Ovary (tissue), 9 donors: ENCODE measurements around the gene KRT82. TPM values are rescaled to one million over a fixed set of nuclear protein-coding genes. Genes with fewer than 3 reads are reported as not detected.

ENCODE experiments used
- DNase-seq, 5 donors: peaks; one replicate each; pipeline ENCODE4 v3.0.0-alpha.2; 2019 to 2020
- H3K27ac ChIP-seq, 2 donors: fragments of 200-600 bp; one replicate each; pipeline versions ENCODE4 v1.5.1 to v1.8.0; 2019 to 2022
- H3K27me3 ChIP-seq: fragments of 200-600 bp; one replicate; pipeline ENCODE4 v1.8.0; 2022
- H3K36me3 ChIP-seq: fragments of 200-600 bp; sonication (generic); one replicate; pipeline ENCODE4 v1.5.1; 2019
- H3K4me1 ChIP-seq: one replicate; pipeline ENCODE4 v1.8.1; 2013; ENCODE audit warnings: mild to moderate bottlenecking, moderate library complexity; ENCODE audit not compliant: insufficient read depth
- H3K4me3 ChIP-seq: fragments of 200-600 bp; sonication (generic); one replicate; pipeline ENCODE4 v1.5.1; 2017
- H3K9me3 ChIP-seq, 2 donors: fragments of 200-600 bp in 1 of 2; sonication (generic) in 1 of 2; one replicate each; pipeline versions ENCODE4 v1.5.1 to v1.8.1; 2013 to 2019; ENCODE audit warnings: mild to moderate bottlenecking in 1 of 2, moderate library complexity in 1 of 2
- EP300 ChIP-seq: sonication (generic); formaldehyde crosslinking; IDR thresholded peaks from one replicate; pipeline ENCODE4 v1.6.1; 2017; ENCODE audit warnings: antibody characterized with exemption
- POLR2A ChIP-seq: fragments of 450-650 bp; IDR thresholded peaks from one replicate; pipeline ENCODE4 v1.6.1; 2017; ENCODE audit warnings: antibody characterized with exemption, mild to moderate bottlenecking, moderate library complexity
- WGBS, 3 donors: extraction: QIAGEN DNeasy Blood & Tissue Kit in 1 of 3; methylation state at CpG; one replicate each; pipeline versions ENCODE4 v1.1.5 to v1.1.7; 2013 to 2017; 5-methylcytosine and 5-hydroxymethylcytosine counted together
- intact Hi-C, 4 donors: fragments of 100-400 bp; cut with DNase I; formaldehyde crosslinking; loops; one replicate each; pipeline versions ENCODE4 v1.11.0 to v1.15.1; 2022 to 2023
- polyA plus RNA-seq, 2 donors: library from polyadenylated mRNA; stranded (reverse); fragments of 200-250 nt in 1 of 2; fragments of 350-450 nt in 1 of 2; fragmentation: Illumina TruSeq in 1 of 2; extraction: RNeasy Lipid Tissue Mini Kit (QIAGEN cat#74804) in 1 of 2; gene quantifications; one replicate each; pipeline ENCODE4 v1.2.3, GENCODE V29; 2013 to 2014
- total RNA-seq, 7 donors: library from RNA; depleted of rRNA in 2 of 7; stranded (reverse); fragments of >200 nt in 2 of 7; fragmentation: NEBNext Ultra II Directional in 3 of 7; extraction: Animal tissue kit (Norgen Biotek cat#: 25700) in 3 of 7; gene quantifications; one replicate each; pipeline versions ENCODE4 v1.1.0 to v1.2.4, GENCODE V29; 2016 to 2023
- TF ChIP-seq, protein P1 (sequence below), 3 donors: fragments of 450-650 bp in 2 of 3; fragments of 200-600 bp in 1 of 3; IDR thresholded peaks; one replicate each; pipeline versions ENCODE4 v1.5.1 to v1.8.0; 2016 to 2022; ENCODE audit warnings: antibody characterized with exemption in 3 of 3, mild to moderate bottlenecking in 1 of 3
- donor health status: DM: no; HTN: no; CAD: no; lungs with moderate emphysema.
- donor health status: DM: no; HTN: no; CAD: no.
- donor health status: Bipolar disorder and iron deficiency.
- donor health status: DM: yes; HTN: yes; CAD: no.
- donor health status: DM: no; HTN: no; CAD: no.
- donor health status: DM: yes; HTN: yes; CAD: no.

KRT82 gene
- total and polyA plus RNA-seq, 9 donors = not detected

DNA sequence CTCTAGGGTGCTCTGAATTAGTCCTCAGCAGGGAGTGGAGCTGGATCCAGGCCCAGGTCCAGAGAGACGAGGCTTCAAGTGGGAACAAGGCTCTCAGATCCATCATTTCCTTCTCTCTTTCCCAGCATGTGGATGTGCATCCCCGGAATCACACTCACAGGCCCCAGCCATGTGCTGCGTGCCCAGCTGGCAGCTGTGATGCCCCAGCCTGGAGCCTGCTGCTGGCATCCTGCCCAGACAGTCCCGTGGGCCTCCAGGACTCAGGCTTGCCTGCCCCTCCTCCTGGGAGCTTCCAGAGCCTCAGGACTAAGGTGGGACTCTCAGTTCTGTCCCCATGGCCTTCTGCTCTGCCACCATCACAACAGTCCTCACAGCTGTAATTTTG, 14.5 kb downstream of the KRT82 start:
- DNase-seq = no peak
- no peak overlapping the region for H3K4me3 ChIP-seq
- WGBS, 3 donors = 14 to 30% (median 24%) methylated on average over 4 of the region's 4 CpGs
- intact Hi-C loops = no loop called here
- no peaks in the 10 kb centered on the region for H3K4me1 ChIP-seq
- H3K27ac ChIP-seq = no peak overlapping the region
- H3K27me3 ChIP-seq = no peaks in the 10 kb centered on the region
- no peak for TF ChIP-seq POLR2A
- TF ChIP-seq, protein P1, sequence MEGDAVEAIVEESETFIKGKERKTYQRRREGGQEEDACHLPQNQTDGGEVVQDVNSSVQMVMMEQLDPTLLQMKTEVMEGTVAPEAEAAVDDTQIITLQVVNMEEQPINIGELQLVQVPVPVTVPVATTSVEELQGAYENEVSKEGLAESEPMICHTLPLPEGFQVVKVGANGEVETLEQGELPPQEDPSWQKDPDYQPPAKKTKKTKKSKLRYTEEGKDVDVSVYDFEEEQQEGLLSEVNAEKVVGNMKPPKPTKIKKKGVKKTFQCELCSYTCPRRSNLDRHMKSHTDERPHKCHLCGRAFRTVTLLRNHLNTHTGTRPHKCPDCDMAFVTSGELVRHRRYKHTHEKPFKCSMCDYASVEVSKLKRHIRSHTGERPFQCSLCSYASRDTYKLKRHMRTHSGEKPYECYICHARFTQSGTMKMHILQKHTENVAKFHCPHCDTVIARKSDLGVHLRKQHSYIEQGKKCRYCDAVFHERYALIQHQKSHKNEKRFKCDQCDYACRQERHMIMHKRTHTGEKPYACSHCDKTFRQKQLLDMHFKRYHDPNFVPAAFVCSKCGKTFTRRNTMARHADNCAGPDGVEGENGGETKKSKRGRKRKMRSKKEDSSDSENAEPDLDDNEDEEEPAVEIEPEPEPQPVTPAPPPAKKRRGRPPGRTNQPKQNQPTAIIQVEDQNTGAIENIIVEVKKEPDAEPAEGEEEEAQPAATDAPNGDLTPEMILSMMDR (IDR thresholded peaks at IDR 0.05) = no peak
- no peak for TF ChIP-seq EP300
- H3K9me3 ChIP-seq = no peaks in the 10 kb centered on the region
- H3K36me3 ChIP-seq = no peaks in the 10 kb centered on the region

GRCh38 chr12:52390739-52391617, 15.2 kb downstream of the KRT82 start:
- Histone ChIP-seq H3K4me1 (no peaks in the 10 kb centered on the region), H3K27me3 (no peaks in the 10 kb centered on the region), H3K9me3 (no peaks in the 10 kb centered on the region), H3K4me3 (no peak overlapping the region), H3K36me3 (no peaks in the 10 kb centered on the region), H3K27ac (no peak overlapping the region)
- intact Hi-C loops = no loop called here
- TF ChIP-seq, protein P1 (IDR thresholded peaks at IDR 0.05) = no peak
- TF ChIP-seq EP300 (no peak), POLR2A (no peak)
- 64 to 76% (median 65%) methylated on average over 11 of the region's 11 CpGs for WGBS, 3 donors
- no peak for DNase-seq

GRCh38 chr12:52389313-52390207, 16.6 kb downstream of the KRT82 start:
- WGBS, 3 donors = 35 to 44% (median 40%) methylated on average over 9 of the region's 9 CpGs
- Histone ChIP-seq H3K9me3 (no peaks in the 10 kb centered on the region), H3K27ac (no peak overlapping the region), H3K4me1 (no peaks in the 10 kb centered on the region), H3K27me3 (no peaks in the 10 kb centered on the region), H3K4me3 (no peak overlapping the region), H3K36me3 (no peaks in the 10 kb centered on the region)
- TF ChIP-seq, protein P1 (IDR thresholded peaks at IDR 0.05) = no peak
- TF ChIP-seq POLR2A (no peak), EP300 (no peak)
- no peak for DNase-seq
- intact Hi-C loops = loop anchor here in 1 of 4 donors (10.0 kb wide), 1 partner anchor 475 kb away; no protein-coding TSS in a partner anchor

DNA sequence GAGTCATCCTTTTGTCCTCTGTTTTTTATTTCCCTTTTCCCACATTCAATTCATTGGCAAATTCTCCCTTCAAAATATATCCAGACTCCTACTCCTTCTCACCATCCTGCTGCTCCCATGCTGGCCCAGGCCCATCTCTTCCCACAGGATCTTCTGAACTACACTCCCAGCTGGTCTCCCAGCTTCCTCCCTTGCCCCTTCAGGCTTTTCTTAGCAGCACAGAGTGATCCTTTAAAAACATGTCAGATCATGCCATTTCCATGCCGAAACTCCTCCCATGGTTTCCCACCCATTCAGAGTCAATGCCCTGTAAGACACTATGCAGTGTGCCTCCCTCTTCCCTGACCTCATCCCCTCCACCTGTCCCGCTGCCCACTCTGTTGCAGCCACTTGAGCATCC, 18.3 kb downstream of the KRT82 start:
- no peaks in the 10 kb centered on the region for H3K27me3 ChIP-seq
- 78 to 81% (median 79%) methylated on average over 2 of the region's 2 CpGs for WGBS, 3 donors
- TF ChIP-seq, protein P1 (IDR thresholded peaks at IDR 0.05) = no peak
- no peak overlapping the region for H3K4me3 ChIP-seq
- H3K4me1 ChIP-seq = no peaks in the 10 kb centered on the region
- H3K9me3 ChIP-seq = no peaks in the 10 kb centered on the region
- intact Hi-C loops = loop anchor here in 1 of 4 donors (10.0 kb wide), 1 partner anchor 477 kb away; no protein-coding TSS in a partner anchor
- H3K27ac ChIP-seq = no peak overlapping the region
- DNase-seq = no peak
- no peaks in the 10 kb centered on the region for H3K36me3 ChIP-seq
